Epithelial cell of esophagus (primary cell): ENCODE measurements around the gene GLS.

Experiments
- DNase-seq: peaks from one replicate; pipeline ENCODE4 v3.0.0; 2010; ENCODE audit warnings: low read depth
- H3K4me3 ChIP-seq: 2 replicates; pipeline ENCODE4 v1.5.1; 2011; ENCODE audit warnings: mild to moderate bottlenecking, low read length, control low read depth
- CTCF ChIP-seq: IDR thresholded peaks from 2 replicates; pipeline ENCODE4 v1.5.1; 2011; ENCODE audit warnings: low read depth, mild to moderate bottlenecking, low read length, control low read depth, inconsistent platforms; ENCODE audit not compliant: insufficient read depth; ENCODE audit errors: missing control alignments

Gene GLS

GRCh38 chr2:190970160-190970559 is 89.5 kb downstream of the GLS start:
- DNase-seq: no peak
- no peak overlapping the region for H3K4me3 ChIP-seq
- no peak for TF ChIP-seq CTCF

GRCh38 chr2:190970873-190971506 is 90.4 kb downstream of the GLS start:
- no peak for TF ChIP-seq CTCF
- DNase-seq: no peak
- no peak overlapping the region for H3K4me3 ChIP-seq

- no peak overlapping the region for H3K4me3 ChIP-seq
- DNase-seq: no peak
- TF ChIP-seq CTCF: no peak
Measured at GRCh38 chr2:190972213-190972612, 91.6 kb downstream of the GLS start.

- no peak overlapping the region for H3K4me3 ChIP-seq
- TF ChIP-seq CTCF: no peak
- DNase-seq: no peak
Measured at GRCh38 chr2:190972846-190973245, 92.2 kb downstream of the GLS start.

GRCh38 chr2:190973262-190973661 is 92.6 kb downstream of the GLS start:
- no peak overlapping the region for H3K4me3 ChIP-seq
- TF ChIP-seq CTCF: no peak
- DNase-seq: no peak

- no peak for DNase-seq
- H3K4me3 ChIP-seq: no peak overlapping the region
Measured at GRCh38 chr2:190973726-190974628, 93.4 kb downstream of the GLS start.

More at GRCh38 chr2:190973726-190974628, 93.4 kb downstream of the GLS start:
- TF ChIP-seq CTCF: no peak
